T47D (cell line): ENCODE data around the gene ATG10.
"Not testable (repeated sequence)": the region's sequence is repeated elsewhere in the genome, so short reads cannot be mapped to it uniquely, and the experiment has no call there.

Source experiments
- DNase-seq, 2 experiments: peaks; one replicate each; pipeline versions ENCODE4 v3.0.0 to v3.0.0-alpha.2; 2011 to 2012; ENCODE audit warnings: low read depth in 1 of 2, low spot score in 1 of 2
- JUND ChIP-seq: IDR thresholded peaks from 2 replicates; pipeline ENCODE4 v1.6.1; 2012; ENCODE audit warnings: low read depth
- in situ Hi-C: cut with HindIII; loops from 2 replicates; pipeline ENCODE4 v1.10.0; 2016; ENCODE audit warnings: low sequenced_read_pairs, low pct_unique_long_range_greater_than_20kb

ATG10 gene

GRCh38 chr5:82091617-82092016 is 119.8 kb downstream of the ATG10 start:
- DNase-seq, result no peak
- in situ Hi-C loops, result no loop called here
- TF ChIP-seq JUND, result no peak

- in situ Hi-C loops, result no loop called here
- no peak for DNase-seq
- no peak for TF ChIP-seq JUND
Measured at GRCh38 chr5:82095536-82095935, 123.7 kb downstream of the ATG10 start.

DNA sequence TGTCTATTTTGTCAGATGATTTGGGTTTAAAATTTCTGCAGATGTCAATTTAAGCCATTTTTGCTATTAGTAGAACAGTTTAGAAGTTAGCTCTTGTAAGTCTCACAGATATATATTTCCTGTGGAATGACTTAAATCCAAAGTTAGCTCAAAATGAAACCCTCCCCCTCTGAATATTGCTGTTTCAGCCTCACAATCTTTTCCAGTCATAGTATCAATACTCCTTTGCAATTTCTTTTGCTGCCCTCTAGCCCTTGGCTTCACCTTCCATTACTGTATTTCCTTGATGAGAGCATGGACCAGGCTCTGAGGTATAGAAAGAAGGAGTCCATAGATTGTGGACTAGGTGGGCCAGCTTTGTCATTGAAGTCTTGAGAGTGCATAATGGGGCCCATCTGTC is 124.4 kb downstream of the ATG10 start:
- DNase-seq, result no peak
- in situ Hi-C loops, result no loop called here
- TF ChIP-seq JUND, result no peak

- in situ Hi-C loops, result no loop called here
- peak in 1 of 2 experiments; percentile 7 for DNase-seq
- no peak for TF ChIP-seq JUND
Measured at GRCh38 chr5:82100303-82101077, 128.7 kb downstream of the ATG10 start.

GRCh38 chr5:82104872-82105271 is 133.0 kb downstream of the ATG10 start:
- no peak for TF ChIP-seq JUND
- in situ Hi-C loops, result no loop called here
- DNase-seq, result no peak

- in situ Hi-C loops, result no loop called here
- no peak for DNase-seq
- TF ChIP-seq JUND, result no peak
Measured at GRCh38 chr5:82105457-82105856, 133.6 kb downstream of the ATG10 start.

- no peak for TF ChIP-seq JUND
- DNase-seq, result no peak
- in situ Hi-C loops, result no loop called here
Measured at GRCh38 chr5:82106207-82106606, 134.4 kb downstream of the ATG10 start.

DNA sequence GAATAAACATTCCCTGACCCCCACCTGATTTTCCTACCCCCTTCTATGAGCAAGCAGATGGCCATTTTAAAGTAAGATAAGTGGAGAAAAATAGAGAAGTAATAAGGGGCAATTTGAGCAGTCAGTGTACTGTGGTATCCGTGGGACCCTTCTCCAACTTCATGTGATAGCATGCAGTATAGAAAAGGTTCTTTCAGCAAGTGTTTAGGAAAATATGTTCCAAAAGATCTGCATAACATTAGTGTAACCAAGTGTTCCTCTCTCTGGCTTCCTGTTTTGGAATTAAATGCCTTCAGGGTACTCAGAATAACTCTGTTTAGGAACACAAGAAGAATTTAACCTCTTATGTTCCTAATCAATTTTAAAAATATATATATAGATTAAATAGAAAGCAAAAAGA is 134.9 kb downstream of the ATG10 start:
- no peak for DNase-seq
- no peak for TF ChIP-seq JUND
- in situ Hi-C loops, result no loop called here

DNA sequence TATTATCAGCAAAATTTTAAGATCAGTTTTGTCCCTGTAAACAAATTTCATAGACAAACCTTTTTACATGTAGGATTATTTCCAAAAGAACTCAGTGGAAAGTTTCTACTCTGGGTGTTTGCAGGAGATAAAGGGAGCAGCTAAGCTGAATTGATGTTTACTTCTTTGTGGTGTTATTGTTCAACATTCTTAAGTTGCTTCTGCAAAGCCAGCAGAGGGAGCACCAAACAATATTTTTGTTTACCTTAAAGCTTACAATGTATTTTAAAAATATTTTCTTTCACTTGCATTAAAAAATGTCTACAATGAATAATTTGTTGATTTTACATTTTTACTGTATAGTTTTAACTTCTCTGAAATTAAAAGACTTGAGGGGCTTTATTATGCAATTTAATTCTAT is 135.4 kb downstream of the ATG10 start:
- DNase-seq, result peak; percentile 6 to 44
- no peak for TF ChIP-seq JUND
- in situ Hi-C loops, result no loop called here

GRCh38 chr5:82109013-82109412 is 137.2 kb downstream of the ATG10 start:
- no peak for TF ChIP-seq JUND
- in situ Hi-C loops, result no loop called here
- DNase-seq, result no peak

GRCh38 chr5:82109915-82110314 is 138.1 kb downstream of the ATG10 start:
- in situ Hi-C loops, DNase-seq: not testable (repeated sequence)

DNA sequence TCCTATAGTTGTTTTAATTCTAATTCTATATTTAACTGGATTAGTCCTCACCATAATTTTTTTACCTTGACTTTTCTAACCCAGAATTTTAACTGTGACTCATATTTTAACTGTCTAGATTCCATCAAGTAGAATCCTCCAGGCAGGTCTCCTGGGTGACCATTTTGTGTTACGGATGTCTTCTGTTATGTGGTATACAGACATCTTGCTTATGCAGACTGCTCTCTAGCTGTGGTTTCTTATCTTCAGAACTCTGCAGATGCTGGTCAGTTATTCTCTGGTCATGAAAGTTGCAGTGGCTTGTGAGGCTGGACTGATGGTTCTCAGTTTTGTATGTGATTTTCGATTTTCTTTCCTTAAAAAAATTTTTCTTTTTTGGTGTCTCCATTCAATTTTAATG is 139.4 kb downstream of the ATG10 start:
- no peak for TF ChIP-seq JUND
- DNase-seq, result no peak
- in situ Hi-C loops, result no loop called here

DNA sequence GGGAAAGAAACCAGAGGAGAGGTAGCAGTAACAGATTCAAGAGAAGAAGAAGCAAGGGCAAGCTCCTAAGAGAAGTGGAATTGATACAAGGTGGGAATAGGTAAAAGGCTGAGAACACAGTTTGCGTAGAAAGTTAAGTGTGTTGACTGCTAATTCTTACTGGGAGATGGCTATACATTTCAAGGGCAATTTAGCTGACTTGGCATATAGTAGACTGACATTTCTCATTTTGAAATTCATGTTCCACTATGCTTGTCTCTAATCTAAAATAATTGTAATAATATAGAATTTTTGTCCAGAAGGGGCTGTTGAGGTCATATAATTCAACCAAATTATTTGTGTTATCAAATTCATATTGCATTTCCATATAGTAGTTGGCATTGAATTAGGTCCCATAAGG is 144.0 kb downstream of the ATG10 start:
- DNase-seq, result no peak
- in situ Hi-C loops, result no loop called here
- TF ChIP-seq JUND, result no peak

DNA sequence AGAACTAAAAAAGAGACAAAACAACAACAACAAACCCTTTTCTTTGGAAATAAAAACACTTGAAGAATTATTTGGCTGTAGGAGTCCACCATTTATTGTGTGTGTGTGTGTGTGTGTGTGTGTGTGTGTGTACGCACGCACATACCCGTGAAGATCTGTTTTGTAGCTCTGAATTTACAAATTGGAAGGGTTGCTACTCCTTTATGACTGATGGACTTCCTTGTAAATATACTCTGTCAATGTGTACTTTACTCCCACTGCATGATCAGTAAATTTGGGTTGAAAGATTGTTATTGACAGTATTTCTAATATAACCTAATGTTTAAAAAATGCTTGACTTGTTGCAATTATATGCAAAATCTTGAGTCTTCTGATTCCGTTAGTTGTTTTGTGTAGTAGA is 148.1 kb downstream of the ATG10 start:
- no peak for TF ChIP-seq JUND
- DNase-seq, result no peak
- in situ Hi-C loops, result no loop called here
